HG03045 (cell line): Measurements from ENCODE around the gene MGAT4A.
"Not testable (repeated sequence)": the region's sequence is repeated elsewhere in the genome, so short reads cannot be mapped to it uniquely, and the experiment has no call there.

ENCODE experiments used
- ATAC-seq: cut with Tn5 transposase; IDR thresholded peaks from one replicate; pipeline ENCODE4 v1.9.1; 2021; ENCODE audit warnings: mild to moderate bottlenecking, moderate library complexity; ENCODE audit not compliant: unreplicated experiment

Gene MGAT4A

GRCh38 chr2:98664323-98664722 lies 66.6 kb downstream of the MGAT4A start:
- ATAC-seq, result no peak

- no peak for ATAC-seq
Measured at GRCh38 chr2:98663511-98664090, 67.3 kb downstream of the MGAT4A start.

- not testable (repeated sequence) for ATAC-seq
Measured at GRCh38 chr2:98659491-98659840, 71.5 kb downstream of the MGAT4A start.

- ATAC-seq, result no peak
Measured at GRCh38 chr2:98658816-98659490, 72.0 kb downstream of the MGAT4A start.

- ATAC-seq, result no peak
Measured at GRCh38 chr2:98656800-98657199, 74.1 kb downstream of the MGAT4A start.

- no peak for ATAC-seq
Measured at GRCh38 chr2:98654699-98655495, 76.0 kb downstream of the MGAT4A start.

GRCh38 chr2:98650998-98651397 lies 79.9 kb downstream of the MGAT4A start:
- no peak for ATAC-seq

GRCh38 chr2:98649992-98650375 lies 80.9 kb downstream of the MGAT4A start:
- ATAC-seq, result no peak

- no peak for ATAC-seq
Measured at GRCh38 chr2:98649135-98649991, 81.6 kb downstream of the MGAT4A start.

GRCh38 chr2:98648451-98648850 lies 82.5 kb downstream of the MGAT4A start:
- no peak for ATAC-seq

- no peak for ATAC-seq
Measured at GRCh38 chr2:98647636-98648035, 83.3 kb downstream of the MGAT4A start.

- no peak for ATAC-seq
Measured at GRCh38 chr2:98643496-98644100, 87.3 kb downstream of the MGAT4A start.

GRCh38 chr2:98637401-98638147 lies 93.4 kb downstream of the MGAT4A start:
- ATAC-seq, result no peak

GRCh38 chr2:98634406-98635092 lies 96.4 kb downstream of the MGAT4A start:
- ATAC-seq, result no peak

GRCh38 chr2:98632351-98632750 lies 98.6 kb downstream of the MGAT4A start:
- ATAC-seq, result no peak

- no peak for ATAC-seq
Measured at GRCh38 chr2:98623657-98624056, 107.3 kb downstream of the MGAT4A start.

GRCh38 chr2:98617149-98617548 lies 113.8 kb downstream of the MGAT4A start:
- no peak for ATAC-seq

GRCh38 chr2:98615481-98615880 lies 115.5 kb downstream of the MGAT4A start:
- ATAC-seq, result no peak

GRCh38 chr2:98614024-98614739 lies 116.8 kb downstream of the MGAT4A start:
- ATAC-seq, result no peak
